HG03103 (cell line): Measurements from ENCODE around the gene PVALEF.

ENCODE experiments used
- ATAC-seq: cut with Tn5 transposase; IDR thresholded peaks from one replicate; pipeline ENCODE4 v1.9.1; 2021; ENCODE audit warnings: low read depth; ENCODE audit not compliant: unreplicated experiment

The PVALEF gene

DNA sequence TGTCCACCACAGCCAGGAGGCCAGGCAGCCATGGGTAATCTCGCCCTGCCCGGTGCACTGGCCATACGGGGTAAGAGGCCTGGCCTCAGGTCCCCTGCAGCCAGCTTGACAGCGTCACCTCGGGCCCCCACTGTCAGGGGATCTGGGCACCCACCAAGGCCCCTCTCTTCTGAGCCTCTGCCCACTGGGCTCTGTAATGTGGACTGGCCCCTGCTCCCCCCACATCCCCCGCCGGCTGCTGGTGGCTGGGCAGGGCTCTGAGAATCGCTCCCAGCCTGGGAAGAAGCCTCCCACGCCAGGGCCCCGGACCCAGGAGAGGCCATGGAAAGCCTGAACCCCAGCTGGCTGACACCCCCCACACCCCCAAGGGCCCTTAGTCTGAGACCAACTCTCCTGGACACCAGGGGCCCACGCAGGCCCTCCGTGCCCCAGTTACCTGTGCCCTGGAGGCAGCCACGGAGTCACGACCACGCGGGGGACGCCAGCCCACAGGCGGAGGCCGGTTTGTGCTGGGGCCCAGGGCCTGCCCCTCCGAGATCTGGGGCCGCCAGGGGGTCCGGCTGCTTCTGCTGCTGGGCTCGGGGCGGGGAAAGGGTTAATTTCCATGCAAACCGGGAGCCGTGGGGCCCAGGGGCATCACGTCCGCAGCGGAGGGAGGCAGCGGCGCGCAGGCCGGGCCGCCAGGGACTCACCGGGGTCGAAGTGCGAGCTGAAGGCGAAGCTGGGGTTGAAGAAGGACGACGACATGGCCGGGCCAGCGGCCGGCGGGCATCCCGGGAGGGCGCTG, at the start of gene PVALEF:
Gene PVALEF, plus strand, starts transcription at position 262 of the 787 bp plus-strand sequence. CDS start 15,720 bp downstream, outside the sequence.
- no peak for ATAC-seq

GRCh38 chr17:81115749-81116464, 49.4 kb upstream of the PVALEF start:
- ATAC-seq, result no peak

- ATAC-seq, result no peak
These were observed 48.6 kb upstream of the PVALEF start for GRCh38 chr17:81116704-81117103.

DNA sequence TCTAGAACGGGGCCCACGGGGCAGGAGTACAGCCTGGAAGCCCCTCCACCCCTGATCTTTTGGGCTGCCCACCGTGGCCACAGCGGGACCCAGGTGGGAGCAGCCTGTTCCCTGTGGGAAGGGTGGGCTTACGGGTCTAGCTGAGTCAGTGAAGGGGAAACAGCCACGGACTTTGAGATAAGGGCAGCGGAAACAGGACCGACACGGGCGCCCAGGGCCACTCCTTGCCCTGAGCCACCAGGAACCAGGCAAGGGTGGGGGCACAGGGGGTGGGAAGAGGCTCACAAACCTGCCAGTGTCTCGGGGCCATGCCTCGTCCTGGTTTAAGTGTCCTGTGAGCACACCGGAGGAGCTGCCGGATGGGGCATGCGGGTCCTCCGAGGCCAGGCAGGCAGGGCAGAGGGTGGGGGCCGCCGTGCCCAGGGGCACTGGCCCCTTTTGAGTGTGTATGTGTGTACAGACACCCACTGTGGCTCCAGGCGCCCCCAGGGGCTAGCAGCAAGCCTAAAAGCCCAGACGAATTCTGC, 47.6 kb upstream of the PVALEF start:
- no peak for ATAC-seq

- no peak for ATAC-seq
These were observed 46.7 kb upstream of the PVALEF start for GRCh38 chr17:81118308-81119221.

DNA sequence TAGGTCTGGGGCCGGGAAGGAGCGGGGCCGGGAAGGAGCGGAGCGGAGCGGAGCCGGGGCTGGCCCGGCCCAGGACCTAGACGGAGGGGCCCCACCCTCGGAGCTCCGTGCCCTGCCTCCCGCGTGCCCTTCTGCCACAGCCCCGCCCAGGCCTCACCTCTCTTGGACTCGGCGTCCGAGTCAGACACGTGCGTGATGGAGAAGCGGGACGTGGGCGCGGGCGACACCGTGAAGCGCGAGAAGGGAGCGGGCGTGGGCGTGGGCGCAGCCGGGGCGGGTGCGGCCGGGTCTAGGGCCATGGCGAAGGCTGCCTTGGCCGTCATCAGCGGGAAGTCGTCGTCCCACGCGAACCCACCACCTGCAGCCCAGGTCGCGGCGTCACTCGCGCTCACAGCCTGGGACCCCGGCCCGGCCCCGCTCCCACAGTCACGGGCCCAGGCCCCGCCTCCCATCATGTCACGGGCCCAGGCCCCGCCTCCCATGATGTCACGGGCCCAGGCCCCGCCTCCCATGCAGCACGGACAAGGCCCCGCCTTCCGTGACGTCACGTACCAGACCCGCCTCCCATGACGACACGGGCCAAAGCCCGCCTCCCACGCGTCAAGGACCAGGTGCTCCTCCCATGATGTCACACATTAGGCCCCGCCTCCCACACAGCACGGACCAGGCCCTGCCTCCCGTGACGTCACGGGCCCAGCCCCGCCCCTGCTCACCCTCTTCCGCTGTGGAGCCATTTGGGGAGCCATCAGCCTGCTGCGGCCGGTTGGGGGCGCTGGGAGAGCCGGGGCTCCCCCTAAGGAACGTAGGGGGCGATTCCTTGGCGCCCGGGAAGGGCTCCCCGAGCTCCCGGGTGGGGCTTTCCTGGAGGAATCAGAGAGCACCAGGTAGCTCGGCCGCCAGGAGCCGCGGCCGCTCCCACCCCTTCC, 45.8 kb upstream of the PVALEF start:
- no peak for ATAC-seq

GRCh38 chr17:81120149-81120484, 45.2 kb upstream of the PVALEF start:
- ATAC-seq, result no peak

GRCh38 chr17:81120695-81121621, 44.3 kb upstream of the PVALEF start:
- no peak for ATAC-seq

- ATAC-seq, result no peak
These were observed 43.2 kb upstream of the PVALEF start for GRCh38 chr17:81121841-81122733.

DNA sequence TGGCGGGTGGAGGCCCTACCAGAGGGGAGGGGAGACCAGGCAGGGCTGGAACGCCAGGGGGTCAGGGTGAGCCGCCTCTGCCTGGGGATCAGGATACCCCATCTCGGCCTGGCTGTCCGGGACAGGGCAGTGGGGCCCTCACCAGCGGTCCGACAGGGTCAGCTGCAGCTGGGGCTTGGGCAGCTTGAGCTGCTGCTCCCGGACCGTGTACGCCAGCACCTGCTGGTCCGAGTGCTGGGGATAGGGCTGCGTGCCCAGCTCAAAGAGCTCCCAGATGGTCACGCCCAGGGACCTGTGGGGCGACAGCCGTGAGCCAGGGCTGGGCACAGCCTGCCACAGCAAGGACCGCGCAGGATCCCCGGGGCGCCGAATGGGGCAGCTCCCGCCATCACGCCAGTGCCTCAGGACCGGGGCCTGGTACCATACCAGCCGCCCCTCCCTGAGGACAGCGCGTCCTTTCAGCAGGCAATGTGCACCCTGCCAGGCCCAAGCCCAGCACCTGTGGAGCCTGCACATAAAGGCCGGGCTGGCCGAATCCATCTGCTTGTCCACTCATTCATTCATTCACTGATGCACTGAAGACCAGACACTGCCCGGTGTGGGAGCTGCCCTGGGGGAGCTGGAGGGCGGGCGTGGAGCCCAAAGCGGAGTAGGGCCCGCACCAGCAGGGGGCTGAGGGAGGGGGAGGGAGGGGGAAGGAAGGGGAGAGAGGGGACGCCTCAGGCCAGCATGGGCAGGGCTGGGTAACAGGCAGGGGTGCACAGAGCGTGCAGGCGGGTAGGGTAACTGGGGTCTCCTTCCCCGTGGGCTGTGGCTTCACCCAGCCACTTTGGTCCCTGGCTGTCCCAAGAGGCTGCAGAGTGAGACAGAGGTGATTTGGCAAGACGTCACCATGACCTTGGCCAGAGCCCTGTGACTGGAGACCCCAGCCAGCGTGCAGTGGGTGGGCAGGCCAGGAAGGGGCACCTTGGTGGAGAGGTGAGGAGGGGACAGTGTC, 42.0 kb upstream of the PVALEF start:
- ATAC-seq, result no peak

DNA sequence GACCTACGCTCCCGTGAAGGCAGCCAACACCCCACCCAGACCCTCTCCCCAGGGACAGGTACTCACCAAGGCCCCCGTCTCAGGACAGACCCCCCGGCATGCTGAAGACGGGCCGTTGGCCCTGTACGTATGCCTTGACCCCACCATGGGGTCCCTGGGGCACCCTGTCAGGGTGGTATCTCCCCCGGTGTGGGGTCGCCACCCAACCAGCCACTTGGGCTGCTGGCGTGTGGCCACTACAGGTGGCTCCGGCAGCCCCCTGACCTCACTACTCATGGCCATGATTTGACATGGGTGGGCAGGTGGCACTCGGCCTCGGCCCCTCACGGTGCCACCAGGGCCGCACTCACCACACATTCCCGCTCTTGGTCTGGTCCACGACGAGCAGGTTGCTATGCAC, 40.9 kb upstream of the PVALEF start:
- no peak for ATAC-seq

DNA sequence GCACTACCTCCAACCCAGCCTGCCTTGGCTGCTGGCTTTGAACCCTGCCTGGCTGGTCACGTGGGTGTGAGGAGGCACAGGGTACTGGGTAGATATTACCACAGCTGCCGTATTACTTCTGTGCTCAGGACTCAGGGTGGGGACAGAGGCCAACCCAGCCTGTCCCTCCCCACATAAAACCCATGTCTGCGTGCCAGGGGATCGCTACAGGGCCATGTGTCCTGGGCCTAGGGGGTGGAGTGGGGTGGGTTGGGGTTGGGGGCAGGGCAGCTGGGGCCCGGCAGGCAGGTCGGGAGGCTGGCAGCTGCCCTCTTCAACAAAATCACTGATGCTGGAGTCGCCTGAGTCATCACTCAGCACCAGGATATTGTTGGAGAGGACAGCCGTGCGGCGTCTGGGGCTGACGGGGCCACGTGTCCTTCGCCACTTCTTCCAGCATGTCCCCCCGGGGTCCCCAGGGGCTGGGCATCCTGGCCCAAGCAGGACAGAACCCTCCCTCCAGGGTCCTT, 39.7 kb upstream of the PVALEF start:
- no peak for ATAC-seq

DNA sequence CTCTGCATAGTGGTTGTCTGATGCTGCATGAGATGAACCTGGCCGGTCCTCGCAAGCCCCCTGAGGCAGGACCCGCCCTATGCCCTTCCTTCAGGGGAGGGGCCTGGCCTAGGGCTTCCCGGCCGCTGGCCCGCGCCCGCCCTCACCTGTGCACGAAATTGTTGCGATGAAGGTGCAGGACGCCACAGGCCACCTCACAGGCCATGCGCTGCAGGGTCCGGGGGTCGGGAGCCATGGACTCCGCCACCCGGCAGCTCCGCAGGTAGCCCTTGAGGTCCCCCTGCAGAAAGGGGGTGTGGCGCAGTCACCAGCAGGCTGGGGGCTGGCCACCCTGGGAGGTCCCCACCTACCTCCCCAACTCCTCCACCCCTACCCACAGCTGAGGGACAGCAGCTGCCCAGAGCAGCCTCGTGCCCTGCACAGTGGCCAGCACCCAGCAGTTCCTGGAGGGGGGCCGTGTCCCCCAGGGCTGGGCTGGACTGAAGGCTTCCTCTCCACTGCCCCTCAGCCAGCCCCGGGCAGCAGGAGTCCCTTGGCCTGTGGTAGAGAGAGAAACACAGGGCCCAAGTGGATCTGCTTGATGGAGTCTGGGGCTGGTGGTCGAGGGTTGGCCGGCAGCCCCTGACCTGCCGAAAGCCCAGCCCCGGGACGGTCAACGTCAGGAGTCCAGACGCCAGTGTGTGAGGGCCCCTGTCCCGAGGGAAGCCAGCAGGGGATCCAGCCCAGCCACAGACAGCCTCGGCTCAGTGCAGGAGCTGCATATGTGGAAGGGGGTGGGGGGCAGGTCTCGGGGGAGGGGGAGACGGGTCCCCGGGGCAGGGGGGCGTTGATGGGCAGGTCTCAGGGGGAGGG, 38.8 kb upstream of the PVALEF start:
- ATAC-seq, result no peak

- ATAC-seq, result no peak
These were observed 38.2 kb upstream of the PVALEF start for GRCh38 chr17:81127133-81127455.

DNA sequence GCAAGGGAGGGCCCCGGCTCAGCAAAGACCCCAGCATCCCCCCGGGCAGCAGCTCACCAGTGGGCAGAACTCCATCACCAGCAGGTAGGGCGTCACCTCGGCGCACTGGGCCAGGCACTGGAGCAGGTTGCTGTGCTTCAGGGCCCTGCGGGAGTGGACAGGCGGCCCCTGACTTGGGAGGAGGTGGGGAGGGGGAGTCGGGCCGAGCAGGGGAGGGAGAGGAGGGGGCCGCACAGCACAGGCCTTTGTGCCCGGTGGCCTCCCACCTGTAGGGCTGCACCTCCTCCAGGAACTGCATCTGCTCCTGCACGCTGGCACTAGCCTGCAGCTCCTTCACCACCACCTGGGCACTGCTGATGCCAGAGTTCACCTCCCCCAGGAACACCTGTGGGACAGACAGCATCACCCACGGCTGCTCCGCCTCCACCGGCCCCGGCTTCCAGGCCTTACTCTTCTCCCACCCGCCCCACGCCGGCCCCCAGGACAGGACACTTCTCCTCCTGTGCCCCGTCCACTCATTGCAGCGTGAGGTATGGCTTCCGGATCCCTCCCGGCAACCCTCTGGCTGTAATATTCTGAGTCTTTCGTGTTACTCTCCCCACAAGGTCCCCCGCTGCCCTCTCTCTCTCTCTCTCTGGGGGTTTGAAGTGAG, 37.7 kb upstream of the PVALEF start:
- ATAC-seq, result no peak
